Activated naive CD4-positive, alpha-beta T cell treated with anti-CD3 and anti-CD28 coated beads for 36 hours (primary cell): ENCODE results near the gene HBA1. TPM values are rescaled to one million over a fixed set of nuclear protein-coding genes. Genes with fewer than 3 reads are reported as not detected.
A peak's percentile ranks its signal among the peaks of the same experiment; 100 is the strongest.
"Not testable (repeated sequence)": the region's sequence is repeated elsewhere in the genome, so short reads cannot be mapped to it uniquely, and the experiment has no call there.

Experiments
- CTCF ChIA-PET: fragments of 350-600 bp; sonication (Branson Sonifier 250); formaldehyde crosslinking; loops from one replicate; lab custom pipeline; 2021; ENCODE audit warnings: antibody characterized with exemption; lab: Charles Lee
- DNase-seq: peaks from one replicate; pipeline ENCODE4 v3.0.0-alpha.2; 2020
- H3K27ac Mint-ChIP-seq: one replicate; pipeline ENCODE4 v1.8.0; 2021; ENCODE audit warnings: mild to moderate bottlenecking, mixed read lengths
- H3K27me3 Mint-ChIP-seq: one replicate; pipeline ENCODE4 v1.8.0; 2021; ENCODE audit warnings: low read depth, mixed read lengths
- H3K36me3 Mint-ChIP-seq: one replicate; pipeline ENCODE4 v1.8.0; 2021; ENCODE audit warnings: low read depth, mixed read lengths
- H3K4me1 Mint-ChIP-seq: one replicate; pipeline ENCODE4 v1.8.0; 2021; ENCODE audit warnings: low read depth, mixed read lengths
- H3K4me3 Mint-ChIP-seq: one replicate; pipeline ENCODE4 v1.8.0; 2021; ENCODE audit warnings: mild to moderate bottlenecking, moderate library complexity, mixed read lengths
- H3K9me3 Mint-ChIP-seq: one replicate; pipeline ENCODE4 v1.8.0; 2021; ENCODE audit warnings: mixed read lengths
- intact Hi-C: fragments of 100-400 bp; cut with micrococcal nuclease; formaldehyde crosslinking; loops from one replicate; pipeline ENCODE4 v1.15.1; 2023
- total RNA-seq, 2 experiments: library from RNA; stranded (reverse); gene quantifications; one replicate each; pipeline ENCODE4 v1.2.3, GENCODE V29; 2021

The HBA1 gene
- total RNA-seq, 2 experiments from 2014 or later, result not detected

- intact Hi-C loops, result no loop called here
- no peaks in the 10 kb centered on the region for H3K4me1 Mint-ChIP-seq
- peaks cover 39% of the 10 kb centered on the region for H3K36me3 Mint-ChIP-seq
- DNase-seq, result no peak
- CTCF ChIA-PET, result interaction anchor here (0.8 kb wide), 1 partner anchor 128 kb away, joined by 3 read pairs; no protein-coding TSS in a partner anchor
- no peak overlapping the region for H3K4me3 Mint-ChIP-seq
- H3K27me3 Mint-ChIP-seq, result no peaks in the 10 kb centered on the region
- no peak overlapping the region for H3K27ac Mint-ChIP-seq
- no peaks in the 10 kb centered on the region for H3K9me3 Mint-ChIP-seq
Measured at GRCh38 chr16:193441-193840, 17.0 kb downstream of the HBA1 start.

GRCh38 chr16:194516-194915 lies 18.0 kb downstream of the HBA1 start:
- H3K36me3 Mint-ChIP-seq, result peaks cover 36% of the 10 kb centered on the region
- CTCF ChIA-PET, result no interaction called here
- no peaks in the 10 kb centered on the region for H3K27me3 Mint-ChIP-seq
- no peaks in the 10 kb centered on the region for H3K9me3 Mint-ChIP-seq
- no peak overlapping the region for H3K27ac Mint-ChIP-seq
- DNase-seq, result no peak
- intact Hi-C loops, result no loop called here
- H3K4me3 Mint-ChIP-seq, result no peak overlapping the region
- no peaks in the 10 kb centered on the region for H3K4me1 Mint-ChIP-seq

GRCh38 chr16:200388-200787 lies 23.9 kb downstream of the HBA1 start:
- Mint-ChIP-seq H3K9me3 (no peaks in the 10 kb centered on the region), H3K27ac (no peak overlapping the region), H3K4me1 (no peaks in the 10 kb centered on the region), H3K4me3 (no peak overlapping the region), H3K36me3 (peaks cover 36% of the 10 kb centered on the region), H3K27me3 (no peaks in the 10 kb centered on the region)
- DNase-seq, result no peak
- intact Hi-C loops, result no loop called here
- CTCF ChIA-PET, result no interaction called here

- DNase-seq, result no peak
- intact Hi-C loops, result no loop called here
- Mint-ChIP-seq H3K27ac (no peak overlapping the region), H3K36me3 (peaks cover 42% of the 10 kb centered on the region), H3K27me3 (no peaks in the 10 kb centered on the region), H3K9me3 (no peaks in the 10 kb centered on the region), H3K4me1 (peaks cover 6% of the 10 kb centered on the region), H3K4me3 (no peak overlapping the region)
- CTCF ChIA-PET, result no interaction called here
Measured at GRCh38 chr16:203246-203645, 26.8 kb downstream of the HBA1 start.

GRCh38 chr16:204046-204445 lies 27.6 kb downstream of the HBA1 start:
- H3K27me3 Mint-ChIP-seq, intact Hi-C loops, H3K4me1 Mint-ChIP-seq, H3K27ac Mint-ChIP-seq, DNase-seq, H3K4me3 Mint-ChIP-seq, CTCF ChIA-PET, H3K9me3 Mint-ChIP-seq: not testable (repeated sequence)
- peaks cover 38% of the 10 kb centered on the region for H3K36me3 Mint-ChIP-seq

- peaks cover 23% of the 10 kb centered on the region for H3K36me3 Mint-ChIP-seq
- H3K9me3 Mint-ChIP-seq, intact Hi-C loops, H3K27me3 Mint-ChIP-seq, H3K4me3 Mint-ChIP-seq, DNase-seq, H3K4me1 Mint-ChIP-seq, H3K27ac Mint-ChIP-seq: not testable (repeated sequence)
- CTCF ChIA-PET, result interaction anchor here (0.7 to 1.5 kb wide), 3 partner anchors 19 to 154 kb away, joined by 3 to 7 read pairs (median 4); no protein-coding TSS in a partner anchor
Measured at GRCh38 chr16:209359-209758, 32.9 kb downstream of the HBA1 start.

GRCh38 chr16:211631-212180 lies 35.2 kb downstream of the HBA1 start:
- CTCF ChIA-PET, intact Hi-C loops, DNase-seq, H3K9me3 Mint-ChIP-seq, H3K4me3 Mint-ChIP-seq, H3K27me3 Mint-ChIP-seq, H3K27ac Mint-ChIP-seq, H3K4me1 Mint-ChIP-seq: not testable (repeated sequence)
- H3K36me3 Mint-ChIP-seq, result peaks cover 16% of the 10 kb centered on the region

- Mint-ChIP-seq H3K4me3 (no peak overlapping the region), H3K27me3 (no peaks in the 10 kb centered on the region), H3K9me3 (no peaks in the 10 kb centered on the region), H3K4me1 (peaks cover 3% of the 10 kb centered on the region), H3K36me3 (peaks cover 15% of the 10 kb centered on the region), H3K27ac (peak overlapping the region; percentile 53)
- no peak for DNase-seq
- CTCF ChIA-PET, result interaction anchor here (0.7 kb wide), 1 partner anchor 71 kb away, joined by 3 read pairs; no protein-coding TSS in a partner anchor
- intact Hi-C loops, result no loop called here
Measured at GRCh38 chr16:212999-213398, 36.5 kb downstream of the HBA1 start.

GRCh38 chr16:220021-220420 lies 43.5 kb downstream of the HBA1 start:
- Mint-ChIP-seq H3K36me3 (peaks cover 22% of the 10 kb centered on the region), H3K4me3 (no peak overlapping the region), H3K9me3 (no peaks in the 10 kb centered on the region), H3K27me3 (no peaks in the 10 kb centered on the region), H3K27ac (no peak overlapping the region), H3K4me1 (peaks cover 8% of the 10 kb centered on the region)
- intact Hi-C loops, result no loop called here
- CTCF ChIA-PET, result no interaction called here
- no peak for DNase-seq

Other genes with a start within 250 kb of the HBA1 start
- 10 to 100 TPM; 38.2 to 40.9 TPM for gene POLR3K, start 123.1 kb upstream of the HBA1 start, total RNA-seq
- gene SNRNP25, start 122.9 kb upstream of the HBA1 start, total RNA-seq, result 10 to 100 TPM; 38.0 to 38.6 TPM
- gene RHBDF1, start 104.0 kb upstream of the HBA1 start, total RNA-seq, result under 1 TPM in 1 of 2 experiments, not detected in 1; 0.36 TPM
- gene MPG, start 98.5 kb upstream of the HBA1 start, total RNA-seq, result 10 to 100 TPM; 38.6 to 38.8 TPM
- 10 to 100 TPM; 38.1 to 42.0 TPM for gene NPRL3, start 38.0 kb upstream of the HBA1 start, total RNA-seq
- not detected for gene HBZ, start 24.0 kb upstream of the HBA1 start, total RNA-seq
- gene HBM, start 10.7 kb upstream of the HBA1 start, total RNA-seq, result not detected
- gene HBA2, start 3.8 kb upstream of the HBA1 start, total RNA-seq, result under 1 TPM in 1 of 2 experiments, not detected in 1; 0.62 TPM
- 1 to 10 TPM in 1 of 2 experiments, under 1 TPM in 1; 0.79 to 1.1 TPM for gene HBQ1, start 3.8 kb downstream of the HBA1 start, total RNA-seq
- 10 to 100 TPM; 58.4 to 59.1 TPM for gene LUC7L, start 52.8 kb downstream of the HBA1 start, total RNA-seq
- gene FAM234A, start 58.1 kb downstream of the HBA1 start, total RNA-seq, result 10 to 100 TPM; 25.9 to 27.4 TPM
- under 1 TPM in 1 of 2 experiments, not detected in 1; 0.10 TPM for gene RGS11, start 99.3 kb downstream of the HBA1 start, total RNA-seq
- gene ARHGDIG, start 103.9 kb downstream of the HBA1 start, total RNA-seq, result not detected
- gene PDIA2, start 106.5 kb downstream of the HBA1 start, total RNA-seq, result not detected
- 10 to 100 TPM; 17.5 to 17.9 TPM for gene AXIN1, start 176.0 kb downstream of the HBA1 start, total RNA-seq
- 10 to 100 TPM; 68.3 to 74.0 TPM for gene MRPL28, start 193.9 kb downstream of the HBA1 start, total RNA-seq
- gene PGAP6, start 205.3 kb downstream of the HBA1 start, total RNA-seq, result 10 to 100 TPM; 19.9 to 20.9 TPM
- 10 to 100 TPM; 86.7 to 87.0 TPM for gene NME4, start 220.5 kb downstream of the HBA1 start, total RNA-seq
- gene DECR2, start 225.2 kb downstream of the HBA1 start, total RNA-seq, result 1 to 10 TPM; 8.9 to 9.6 TPM
- 10 to 100 TPM; 15.8 to 18.2 TPM for gene RAB11FIP3, start 249.0 kb downstream of the HBA1 start, total RNA-seq